PC-3 (cell line): Measurements from ENCODE around the gene CCDC197. TPM values are rescaled to one million over a fixed set of nuclear protein-coding genes. Genes with fewer than 3 reads are reported as not detected.

ENCODE experiments used
- ATAC-seq: fragments of 200-7000 bp; cut with Tn5 transposase; 2 replicates; pipeline ENCODE4 v1.9.1; 2020; ENCODE audit warnings: mild to moderate bottlenecking, moderate library complexity
- BruUV-seq: library from RNA; stranded (reverse); fragments of 400-500 nt; replicated peaks from 2 replicates; lab custom pipeline; 2021; lab: Mats Ljungman, UMichigan
- CTCF ChIA-PET: fragments of 300-600 bp; sonication (Branson Sonifier 250); formaldehyde crosslinking; loops from one replicate; lab custom pipeline; 2022; ENCODE audit warnings: antibody characterized with exemption; lab: Charles Lee
- POLR2A ChIA-PET: fragments of 300-600 bp; sonication (Branson Sonifier 250); formaldehyde crosslinking; loops from one replicate; lab custom pipeline; 2022; ENCODE audit warnings: antibody characterized with exemption; ENCODE audit not compliant: unreplicated experiment; lab: Charles Lee
- DNase-seq: peaks from one replicate; pipeline ENCODE4 v3.0.0-alpha.2; 2015
- H2AFZ ChIP-seq: fragments of 300-600 bp; sonication (generic); 2 replicates; pipeline ENCODE4 v1.6.0; 2016; ENCODE audit warnings: antibody characterized with exemption, low read length
- H3F3A ChIP-seq: fragments of 300-600 bp; sonication (generic); one replicate; pipeline ENCODE4 v1.6.0; 2017; ENCODE audit warnings: antibody characterized with exemption, low read length, control low read depth, mild to moderate bottlenecking; ENCODE audit not compliant: unreplicated experiment
- H3K27ac ChIP-seq: fragments of 300-600 bp; sonication (generic); 2 replicates; pipeline ENCODE4 v1.5.1; 2016; ENCODE audit warnings: mild to moderate bottlenecking, low read length
- H3K27me3 ChIP-seq: fragments of 300-600 bp; sonication (generic); 2 replicates; pipeline ENCODE4 v1.6.1; 2016; ENCODE audit warnings: low read length, mixed read lengths
- H3K36me3 ChIP-seq: fragments of 300-600 bp; sonication (generic); 2 replicates; pipeline ENCODE4 v1.6.1; 2016; ENCODE audit warnings: low read depth, mixed run types, low read length, mixed read lengths
- H3K4me1 ChIP-seq: fragments of 300-600 bp; sonication (generic); 2 replicates; pipeline ENCODE4 v1.5.1; 2016; ENCODE audit warnings: low read length; ENCODE audit not compliant: insufficient read depth
- H3K4me2 ChIP-seq: fragments of 300-600 bp; sonication (generic); 2 replicates; pipeline ENCODE4 v1.6.0; 2016; ENCODE audit warnings: low read length
- H3K4me3 ChIP-seq: fragments of 300-600 bp; sonication (generic); 2 replicates; pipeline ENCODE4 v1.5.1; 2016; ENCODE audit warnings: mild to moderate bottlenecking, low read length, mixed read lengths
- H3K79me2 ChIP-seq: fragments of 300-600 bp; sonication (generic); 2 replicates; pipeline ENCODE4 v1.6.1; 2017; ENCODE audit warnings: low read length, mixed read lengths
- H3K9ac ChIP-seq: fragments of 300-600 bp; sonication (generic); 2 replicates; pipeline ENCODE4 v1.6.0; 2016; ENCODE audit warnings: mild to moderate bottlenecking, low read length
- H3K9me2 ChIP-seq: fragments of 300-600 bp; sonication (generic); replicated peaks from 2 replicates; pipeline ENCODE4 v1.6.1; 2016; ENCODE audit warnings: mixed run types, low read length, mixed read lengths
- H3K9me3 ChIP-seq: fragments of 300-600 bp; sonication (generic); 2 replicates; pipeline ENCODE4 v1.6.1; 2016; ENCODE audit warnings: low read length, mixed read lengths
- H4K20me1 ChIP-seq: fragments of 300-600 bp; sonication (generic); 2 replicates; pipeline ENCODE4 v1.6.1; 2016; ENCODE audit warnings: low read length, mixed read lengths
- CTCF ChIP-seq: fragments of 300-600 bp; sonication (generic); conservative IDR thresholded peaks from 2 replicates; pipeline ENCODE4 v1.5.1; 2017; ENCODE audit warnings: antibody characterized with exemption, low read depth, mild to moderate bottlenecking, low read length
- EZH2 ChIP-seq: fragments of 300-600 bp; sonication (generic); IDR thresholded peaks from one replicate; pipeline ENCODE4 v1.6.1; 2017; ENCODE audit warnings: antibody characterized with exemption, mild to moderate bottlenecking, low read length; ENCODE audit not compliant: unreplicated experiment
- EZH2phosphoT487 ChIP-seq: fragments of 300-600 bp; sonication (generic); IDR thresholded peaks from 2 replicates; pipeline ENCODE4 v1.6.1; 2018; ENCODE audit warnings: mild to moderate bottlenecking, antibody characterized with exemption, low read length, borderline replicate concordance
- intact Hi-C: fragments of 100-400 bp; cut with micrococcal nuclease; formaldehyde crosslinking; loops from 2 replicates; pipeline ENCODE4 v1.9.0; 2023
- total RNA-seq: library from RNA; depleted of rRNA; stranded (reverse); fragments of >200 nt; gene quantifications from 2 replicates; pipeline ENCODE4 v1.2.3, GENCODE V29; 2014

The CCDC197 gene
- total RNA-seq, 1 experiment from 2014 or later, result not detected

- no peak for ATAC-seq
- CTCF ChIA-PET, result no interaction called here
- H3K27ac ChIP-seq, result no peak overlapping the region
Observed at GRCh38 chr14:93993382-93993781, 3.7 kb upstream of the CCDC197 start.

GRCh38 chr14:93994919-93995682, 2.0 kb upstream of the CCDC197 start:
- H3K9ac ChIP-seq, result no peak overlapping the region; the same call in 1 of the 2 replicates
- no peaks in the 10 kb centered on the region for H3K79me2 ChIP-seq
- no peaks in the 10 kb centered on the region for H3F3A ChIP-seq
- intact Hi-C loops, result no loop called here
- peaks cover 16% of the 10 kb centered on the region; the same call in 1 of the 2 replicates for H3K4me1 ChIP-seq
- ChIA-PET POLR2A (no interaction called here), CTCF (no interaction called here)
- peak; percentile 77 for DNase-seq
- no peaks in the 10 kb centered on the region for H3K9me2 ChIP-seq
- H3K27ac ChIP-seq, result peak overlapping the region; percentile 46
- H3K4me2 ChIP-seq, result peak overlapping the region; percentile 53
- peak overlapping the region; percentile 62 for H2AFZ ChIP-seq
- peak overlapping the region; percentile 43; the same call in 1 of the 2 replicates for H3K4me3 ChIP-seq
- H3K9me3 ChIP-seq, result no peaks in the 10 kb centered on the region
- TF ChIP-seq EZH2 (no peak), EZH2phosphoT487 (no peak), CTCF (no peak)
- no peaks in the 10 kb centered on the region for H3K27me3 ChIP-seq
- H3K36me3 ChIP-seq, result no peaks in the 10 kb centered on the region
- no peaks in the 10 kb centered on the region for H4K20me1 ChIP-seq
- BruUV-seq, result no TSS peak
- ATAC-seq, result peak; percentile 94

More at GRCh38 chr14:93993382-93993781, 3.7 kb upstream of the CCDC197 start:
- BruUV-seq, result no TSS peak
- H3F3A ChIP-seq, result no peaks in the 10 kb centered on the region
- H2AFZ ChIP-seq, result no peak overlapping the region
- H3K9me2 ChIP-seq, result no peaks in the 10 kb centered on the region
- H3K4me3 ChIP-seq, result no peak overlapping the region
- H4K20me1 ChIP-seq, result no peaks in the 10 kb centered on the region
- H3K36me3 ChIP-seq, result no peaks in the 10 kb centered on the region
- TF ChIP-seq EZH2, result no peak
- H3K4me1 ChIP-seq, result peaks cover 16% of the 10 kb centered on the region; the same call in 1 of the 2 replicates
- no peak overlapping the region for H3K9ac ChIP-seq
- intact Hi-C loops, result no loop called here
- no peaks in the 10 kb centered on the region for H3K27me3 ChIP-seq
- DNase-seq, result no peak
- H3K9me3 ChIP-seq, result no peaks in the 10 kb centered on the region
- no peak overlapping the region for H3K4me2 ChIP-seq
- H3K79me2 ChIP-seq, result no peaks in the 10 kb centered on the region
- POLR2A ChIA-PET, result no interaction called here

- Histone ChIP-seq H3K9me3 (no peaks in the 10 kb centered on the region), H3K4me3 (no peak overlapping the region), H3K79me2 (no peaks in the 10 kb centered on the region), H2AFZ (no peak overlapping the region), H3K27me3 (no peaks in the 10 kb centered on the region), H3K9ac (no peak overlapping the region), H3F3A (no peaks in the 10 kb centered on the region), H3K9me2 (no peaks in the 10 kb centered on the region), H4K20me1 (no peaks in the 10 kb centered on the region), H3K36me3 (no peaks in the 10 kb centered on the region), H3K27ac (no peak overlapping the region), H3K4me2 (no peak overlapping the region), H3K4me1 (peaks cover 16% of the 10 kb centered on the region; the same call in 1 of the 2 replicates)
- ATAC-seq (no peak), DNase-seq (no peak)
- BruUV-seq, result no TSS peak
- intact Hi-C loops, result no loop called here
- POLR2A ChIA-PET, result no interaction called here
- no peak for TF ChIP-seq EZH2phosphoT487
- TF ChIP-seq CTCF, result no peak
- TF ChIP-seq EZH2, result no peak
- CTCF ChIA-PET, result no interaction called here
Observed at GRCh38 chr14:93996130-93996695, 888 bp upstream of the CCDC197 start.
